GM21786 (cell line): ENCODE results near the gene SELENOF.
"Not testable (repeated sequence)": the region's sequence is repeated elsewhere in the genome, so short reads cannot be mapped to it uniquely, and the experiment has no call there.

ENCODE experiments used
- ATAC-seq: cut with Tn5 transposase; IDR thresholded peaks from one replicate; pipeline ENCODE4 v1.9.1; 2021; ENCODE audit not compliant: unreplicated experiment

The SELENOF gene

GRCh38 chr1:86821956-86822355, 92.0 kb downstream of the SELENOF start:
- no peak for ATAC-seq

DNA sequence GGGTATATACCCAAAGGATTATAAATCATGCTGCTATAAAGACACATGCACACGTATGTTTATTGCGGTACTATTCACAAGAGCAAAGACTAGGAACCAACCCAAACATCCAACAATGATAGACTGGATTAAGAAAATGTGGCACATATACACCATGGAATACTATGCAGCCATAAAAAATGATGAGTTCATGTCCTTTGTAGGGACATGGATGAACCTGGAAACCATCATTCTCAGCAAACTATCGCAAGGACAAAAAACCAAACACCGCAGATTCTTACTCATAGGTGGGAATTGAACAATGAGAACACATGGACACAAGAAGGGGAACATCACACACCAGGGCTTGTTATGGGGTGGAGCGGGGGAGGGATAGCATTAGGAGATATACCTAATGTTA, 94.0 kb downstream of the SELENOF start:
- ATAC-seq, result not testable (repeated sequence)

DNA sequence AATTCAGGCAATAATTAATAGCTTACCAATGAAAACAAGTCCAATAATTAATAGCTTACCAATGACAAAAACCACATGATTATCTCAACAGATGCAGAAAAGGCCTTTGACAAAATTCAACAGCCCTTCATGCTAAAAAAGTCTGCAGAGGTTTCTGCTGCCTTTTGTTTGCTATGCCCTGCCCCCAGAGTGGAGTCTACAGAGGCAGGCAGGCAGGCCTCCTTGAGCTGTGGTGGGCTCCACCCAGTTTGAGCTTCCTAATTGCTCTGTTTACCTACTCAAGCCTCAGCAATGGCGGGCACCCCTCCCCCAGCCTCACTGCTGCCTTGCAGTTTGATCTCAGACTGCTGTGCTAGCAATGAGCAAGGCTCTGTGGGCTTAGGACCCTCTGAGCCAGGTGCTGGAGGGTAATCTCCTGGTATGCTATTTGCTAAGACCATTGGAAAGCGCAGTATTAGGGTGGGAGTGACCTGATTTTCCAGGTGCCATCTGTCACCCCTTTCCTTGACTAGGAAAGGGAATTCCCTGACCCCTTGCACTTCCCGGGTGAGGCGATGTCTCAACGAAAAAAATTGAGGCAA, 96.6 kb downstream of the SELENOF start:
- ATAC-seq, result not testable (repeated sequence)

DNA sequence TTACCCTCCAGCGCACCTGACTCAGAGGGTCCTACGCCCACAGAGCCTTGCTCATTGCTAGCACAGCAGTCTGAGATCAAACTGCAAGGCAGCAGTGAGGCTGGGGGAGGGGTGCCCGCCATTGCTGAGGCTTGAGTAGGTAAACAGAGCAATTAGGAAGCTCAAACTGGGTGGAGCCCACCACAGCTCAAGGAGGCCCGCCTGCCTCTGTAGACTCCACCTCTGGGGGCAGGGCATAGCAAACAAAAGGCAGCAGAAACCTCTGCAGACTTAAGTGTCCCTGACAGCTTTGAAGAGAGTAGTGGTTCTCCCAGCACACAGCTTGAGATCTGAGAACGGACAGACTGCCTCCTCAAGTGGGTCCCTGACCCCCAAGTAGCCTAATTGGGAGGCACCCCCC, 99.8 kb downstream of the SELENOF start:
- ATAC-seq, result not testable (repeated sequence)
